ENCODE results near the gene PYM1.
A peak's percentile ranks its signal among the peaks of the same experiment; 100 is the strongest.

The PYM1 gene

DNA sequence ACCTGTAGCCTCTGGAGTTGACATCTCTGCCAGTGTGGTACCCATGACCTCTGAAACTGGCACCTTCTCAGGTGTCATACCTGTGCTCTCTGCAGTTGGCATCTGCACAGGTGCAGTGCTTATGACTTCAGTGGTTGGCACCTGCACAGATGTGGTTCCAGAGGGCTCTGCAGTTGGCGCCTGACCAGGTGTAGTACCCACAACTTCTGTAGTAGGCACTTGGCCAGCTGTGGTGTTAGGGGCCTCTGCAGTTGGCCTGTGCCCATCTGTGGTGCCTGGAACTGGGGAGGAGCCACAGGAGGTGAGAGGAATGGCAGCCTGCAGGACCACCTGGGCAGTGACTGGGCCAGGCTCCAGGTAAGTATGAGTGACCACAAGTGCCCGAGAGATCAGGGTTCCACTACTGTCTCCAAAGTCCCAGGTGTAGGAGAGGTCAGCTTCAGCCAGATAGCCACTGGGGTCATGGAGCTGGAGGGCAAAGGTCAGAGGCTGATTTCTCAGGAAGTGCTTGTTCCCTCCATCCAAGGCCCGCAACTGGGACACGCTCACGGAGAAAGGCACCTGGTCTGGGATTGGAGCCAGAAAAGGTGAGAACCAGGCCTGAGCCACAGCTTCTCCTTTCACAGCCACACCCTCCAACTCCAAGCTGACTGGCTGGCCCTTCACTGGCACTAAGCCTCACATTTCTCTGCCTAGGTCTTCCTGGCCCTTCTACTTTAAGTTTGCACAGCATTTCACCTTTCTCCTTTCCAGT, 29.6 kb upstream of the PYM1 start:
- H3K27ac ChIP-seq, result peak overlapping the region; percentile 75
- TF ChIP-seq, protein P1, sequence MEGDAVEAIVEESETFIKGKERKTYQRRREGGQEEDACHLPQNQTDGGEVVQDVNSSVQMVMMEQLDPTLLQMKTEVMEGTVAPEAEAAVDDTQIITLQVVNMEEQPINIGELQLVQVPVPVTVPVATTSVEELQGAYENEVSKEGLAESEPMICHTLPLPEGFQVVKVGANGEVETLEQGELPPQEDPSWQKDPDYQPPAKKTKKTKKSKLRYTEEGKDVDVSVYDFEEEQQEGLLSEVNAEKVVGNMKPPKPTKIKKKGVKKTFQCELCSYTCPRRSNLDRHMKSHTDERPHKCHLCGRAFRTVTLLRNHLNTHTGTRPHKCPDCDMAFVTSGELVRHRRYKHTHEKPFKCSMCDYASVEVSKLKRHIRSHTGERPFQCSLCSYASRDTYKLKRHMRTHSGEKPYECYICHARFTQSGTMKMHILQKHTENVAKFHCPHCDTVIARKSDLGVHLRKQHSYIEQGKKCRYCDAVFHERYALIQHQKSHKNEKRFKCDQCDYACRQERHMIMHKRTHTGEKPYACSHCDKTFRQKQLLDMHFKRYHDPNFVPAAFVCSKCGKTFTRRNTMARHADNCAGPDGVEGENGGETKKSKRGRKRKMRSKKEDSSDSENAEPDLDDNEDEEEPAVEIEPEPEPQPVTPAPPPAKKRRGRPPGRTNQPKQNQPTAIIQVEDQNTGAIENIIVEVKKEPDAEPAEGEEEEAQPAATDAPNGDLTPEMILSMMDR (IDR thresholded peaks at IDR 0.05), result no peak
- no peak for TF ChIP-seq ZFX (IDR thresholded peaks at IDR 0.05; ENCODE audit: borderline replicate concordance)

DNA sequence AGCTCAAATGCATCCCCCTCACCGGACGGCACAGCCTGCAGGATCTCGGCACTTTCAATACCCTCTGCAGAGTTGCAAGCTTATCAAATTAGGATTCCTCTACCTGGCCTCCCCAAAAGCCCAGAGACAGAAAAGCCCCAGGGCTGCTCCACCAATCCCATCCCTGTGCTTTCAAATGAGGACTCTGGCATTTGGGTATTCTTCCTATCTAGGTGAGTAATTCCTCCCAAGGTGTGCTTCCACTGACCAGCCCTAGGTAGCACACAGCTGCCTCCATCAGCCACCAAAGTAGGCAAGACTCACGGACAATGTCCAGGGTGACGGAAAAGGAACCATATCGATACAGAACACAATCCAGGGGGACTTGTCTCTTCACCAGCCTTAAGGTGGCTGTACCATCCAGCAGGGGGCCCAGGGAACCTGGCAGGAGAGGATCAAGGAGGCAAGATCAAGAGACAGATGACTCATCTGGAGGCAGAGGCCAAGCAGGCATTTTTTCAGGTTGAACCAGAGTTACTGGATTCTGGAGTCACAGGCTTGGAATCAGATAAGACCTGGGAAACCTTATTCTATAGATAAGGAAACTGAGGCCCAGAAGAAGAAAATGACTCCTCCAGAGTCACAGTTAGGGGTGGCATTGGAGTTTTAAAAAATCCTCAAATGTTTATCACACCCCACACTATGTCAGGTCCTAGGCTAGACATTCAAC, 28.3 kb upstream of the PYM1 start:
- TF ChIP-seq, protein P1 (IDR thresholded peaks at IDR 0.05), result peak; percentile 76
- TF ChIP-seq ZFX (IDR thresholded peaks at IDR 0.05; ENCODE audit: borderline replicate concordance), result no peak
- peak overlapping the region; percentile 36 for H3K27ac ChIP-seq

DNA sequence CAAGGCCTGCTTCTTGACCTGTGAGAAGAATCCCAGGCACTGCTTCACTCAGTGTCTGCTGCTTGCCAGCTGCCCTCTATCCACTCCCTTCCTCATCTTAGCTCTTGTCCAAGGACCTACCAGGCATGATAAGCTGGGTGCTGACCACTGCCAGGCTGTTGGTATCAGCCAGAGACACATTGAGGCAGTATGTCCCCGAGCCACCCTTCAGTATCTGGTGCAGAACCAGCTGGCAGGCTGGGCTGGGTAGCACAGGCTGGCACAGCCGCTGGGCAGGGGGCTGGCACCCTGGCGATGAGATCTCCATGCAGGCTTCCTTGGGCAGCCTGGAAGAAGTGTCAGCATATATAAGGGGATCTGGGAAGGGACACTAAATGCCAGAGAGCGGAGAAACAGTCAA, 27.6 kb upstream of the PYM1 start:
- no peak for TF ChIP-seq ZFX (IDR thresholded peaks at IDR 0.05; ENCODE audit: borderline replicate concordance)
- TF ChIP-seq, protein P1 (IDR thresholded peaks at IDR 0.05), result no peak
- H3K27ac ChIP-seq, result peak overlapping the region; percentile 36

DNA sequence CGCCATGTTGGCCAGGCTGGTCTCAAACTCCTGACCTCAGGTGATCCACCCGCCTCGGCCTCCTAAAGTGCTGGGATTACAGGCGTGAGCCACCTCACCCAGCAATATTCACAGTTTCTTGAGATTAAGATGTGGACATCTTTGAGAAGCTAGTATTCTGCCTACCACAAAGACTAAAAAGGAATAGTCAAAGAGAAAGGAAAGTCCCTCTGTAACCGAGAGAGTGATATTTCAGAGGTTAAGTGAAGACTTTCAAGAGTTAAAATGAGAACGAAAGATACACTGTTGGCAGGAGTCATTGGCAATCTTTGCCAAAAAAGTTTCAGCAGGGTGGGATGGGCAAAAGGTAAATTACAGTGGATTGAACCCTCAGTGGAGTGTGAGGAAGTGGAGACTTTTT, 18.9 kb upstream of the PYM1 start:
- TF ChIP-seq, protein P1 (IDR thresholded peaks at IDR 0.05), result no peak
- no peak for TF ChIP-seq ZFX (IDR thresholded peaks at IDR 0.05; ENCODE audit: borderline replicate concordance)
- H3K27ac ChIP-seq, result no peak overlapping the region

DNA sequence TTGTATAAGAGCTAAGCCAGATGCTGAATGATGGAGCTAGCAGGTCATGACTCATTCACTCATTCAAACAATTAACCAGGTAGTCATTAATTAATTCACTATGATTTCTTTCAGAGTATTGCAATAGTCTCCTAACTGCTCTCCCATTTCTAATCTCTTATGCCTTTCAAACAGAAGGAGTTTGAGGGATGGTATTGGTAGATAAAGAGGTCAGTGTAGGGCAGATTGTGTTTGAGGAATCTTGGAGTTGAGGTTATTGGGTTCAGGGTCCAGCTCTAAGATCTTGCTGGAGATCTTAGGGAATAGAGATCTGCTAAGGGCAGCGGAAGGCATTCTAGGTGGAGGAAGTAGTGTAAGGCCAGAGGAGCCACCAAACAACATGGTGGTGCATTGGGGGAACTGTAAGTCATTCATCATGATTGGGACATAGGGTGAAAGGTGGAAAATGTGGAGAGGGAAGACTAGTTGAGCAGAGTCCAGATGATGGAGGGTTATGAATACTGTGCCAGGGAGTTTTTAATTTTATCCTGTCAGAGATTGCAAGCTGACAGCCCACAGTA, 15.0 kb upstream of the PYM1 start:
- H3K27ac ChIP-seq, result no peak overlapping the region
- TF ChIP-seq, protein P1 (IDR thresholded peaks at IDR 0.05), result no peak
- TF ChIP-seq ZFX (IDR thresholded peaks at IDR 0.05; ENCODE audit: borderline replicate concordance), result no peak

DNA sequence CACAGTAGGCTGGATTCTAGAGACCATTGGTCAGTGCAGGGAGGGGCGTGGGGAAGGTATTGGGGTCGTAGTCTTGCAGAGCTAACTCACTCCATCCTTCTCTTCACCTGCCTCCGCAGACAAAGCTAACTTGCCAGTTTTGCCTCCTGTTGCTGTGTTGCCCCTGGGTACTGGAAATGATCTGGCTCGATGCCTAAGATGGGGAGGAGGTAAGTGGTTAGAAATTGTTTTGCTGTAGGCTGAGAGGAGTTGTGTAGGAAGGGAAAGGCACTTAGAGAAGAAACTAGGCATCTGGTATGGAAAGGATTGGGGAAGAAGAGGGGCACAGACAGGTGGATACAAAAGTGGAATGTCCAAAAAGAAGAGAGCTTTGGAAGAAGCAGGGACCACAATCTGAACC, 14.4 kb upstream of the PYM1 start:
- TF ChIP-seq ZFX (IDR thresholded peaks at IDR 0.05; ENCODE audit: borderline replicate concordance), result no peak
- TF ChIP-seq, protein P1 (IDR thresholded peaks at IDR 0.05), result no peak
- no peak overlapping the region for H3K27ac ChIP-seq

Measured in 22Rv1 (cell line).